Fibroblast of peridontal ligament (primary cell): Measurements from ENCODE around the gene ADCY5.

ENCODE experiments used
- DNase-seq: peaks from one replicate; pipeline ENCODE4 v3.0.0-alpha.2; 2010; ENCODE audit errors: extremely low read depth

Gene ADCY5

DNA sequence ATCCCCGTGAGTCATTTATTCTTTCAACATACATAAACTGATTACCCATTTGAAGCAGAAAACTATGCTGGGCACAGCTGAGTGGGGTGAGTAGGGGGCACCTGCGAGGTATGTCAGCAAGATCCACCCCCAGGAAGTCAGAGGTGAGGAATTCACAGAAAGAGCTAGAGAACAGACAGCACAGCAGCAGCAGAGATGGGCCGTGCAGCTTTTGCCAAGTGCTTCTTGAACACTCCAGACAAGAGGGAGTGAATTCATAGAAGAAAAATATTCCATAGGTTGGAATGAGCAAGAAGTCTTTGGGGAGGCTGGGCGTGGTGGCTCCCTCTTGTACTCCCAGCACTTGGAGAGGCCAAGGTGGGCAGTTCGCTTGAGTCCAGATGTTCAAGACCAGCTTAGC is 9.4 kb upstream of the ADCY5 start:
- no peak for DNase-seq

DNA sequence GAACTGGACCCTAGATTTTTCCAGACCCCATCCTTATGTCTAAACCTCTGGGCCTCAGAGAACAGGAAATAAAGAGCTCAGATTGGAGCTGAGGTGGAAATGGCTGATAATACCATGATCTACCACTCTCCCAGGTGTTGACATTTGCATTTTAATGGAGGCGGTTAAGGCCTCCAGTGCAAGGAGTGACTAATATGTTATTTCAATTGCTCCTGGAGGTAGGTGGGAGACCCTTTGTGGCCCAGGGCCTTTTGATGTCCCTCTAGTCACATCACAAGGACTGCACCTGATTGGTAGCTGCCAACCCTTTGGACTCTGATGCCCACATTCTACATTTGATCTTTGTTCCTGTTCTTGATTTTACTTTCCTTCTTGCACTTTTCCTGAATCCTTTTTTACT is 9.0 kb upstream of the ADCY5 start:
- DNase-seq: no peak

DNA sequence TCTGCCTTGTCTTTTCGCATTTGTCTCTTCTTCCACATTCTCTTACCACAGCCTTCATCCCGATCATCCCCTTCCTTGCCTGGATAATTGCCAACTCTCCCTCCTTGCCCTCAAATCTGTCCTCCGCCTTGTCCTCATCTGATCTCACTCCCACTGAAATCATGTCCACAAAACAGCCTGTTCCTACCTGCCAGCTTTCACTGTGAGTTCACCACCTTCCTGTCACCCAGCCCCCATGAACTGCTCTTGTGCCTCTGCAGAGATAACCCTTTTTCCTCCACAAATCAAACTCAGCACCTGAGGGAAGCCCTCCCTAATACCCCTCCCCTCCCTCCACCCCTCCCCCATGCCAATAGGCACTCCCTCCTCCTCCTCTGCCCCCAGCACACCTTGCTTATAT is 4.8 kb upstream of the ADCY5 start:
- no peak for DNase-seq

DNA sequence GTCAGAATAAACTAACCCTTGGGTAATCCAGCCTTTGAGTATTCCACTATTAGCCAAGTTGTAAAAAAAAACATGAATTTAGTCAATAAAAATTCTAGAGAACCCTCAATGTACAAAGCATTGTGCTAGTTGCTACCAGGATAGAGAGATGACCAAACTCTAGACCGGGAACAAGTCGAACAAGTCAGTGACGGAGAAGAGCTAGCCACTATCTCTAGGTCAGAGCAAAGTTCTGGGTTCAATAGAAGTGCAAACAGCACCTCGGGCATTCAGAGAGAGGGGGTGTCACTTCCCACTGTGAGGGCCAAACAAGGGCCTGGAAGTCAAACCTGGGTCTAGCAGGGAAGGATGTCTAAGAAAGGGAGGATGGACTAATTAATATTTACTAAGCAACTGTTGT is 2.3 kb upstream of the ADCY5 start:
- DNase-seq: no peak

DNA sequence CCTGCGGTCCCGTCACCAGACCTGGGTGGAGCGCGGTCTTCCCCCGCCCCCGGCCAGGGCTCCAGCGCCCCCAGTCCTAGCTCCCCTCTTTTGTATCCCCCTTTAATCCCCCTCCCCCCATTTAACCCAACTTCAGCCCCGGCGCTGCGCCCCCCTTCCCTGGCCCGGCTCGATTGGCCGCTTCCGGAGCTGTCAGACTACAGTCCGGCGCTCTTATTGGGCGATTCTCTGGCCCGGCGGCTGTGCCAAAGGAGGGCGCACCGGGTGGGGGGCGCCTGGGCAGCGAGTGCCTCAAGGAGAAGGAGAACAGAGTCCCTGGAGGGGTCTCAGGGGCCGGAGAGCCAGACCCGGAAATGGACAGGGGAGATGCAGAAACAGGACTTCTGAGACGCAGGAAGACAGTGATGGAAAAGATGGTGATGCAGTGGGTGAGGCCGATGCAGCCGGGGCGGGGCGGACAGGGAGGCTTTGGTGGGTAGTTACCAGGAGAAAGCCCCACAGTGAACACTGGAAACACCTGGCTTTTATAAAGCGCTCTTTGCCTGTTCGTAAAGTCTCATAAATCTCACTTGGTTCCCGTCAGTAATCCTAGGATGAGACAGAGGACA is 1.2 kb upstream of the ADCY5 start:
- DNase-seq: no peak

DNA sequence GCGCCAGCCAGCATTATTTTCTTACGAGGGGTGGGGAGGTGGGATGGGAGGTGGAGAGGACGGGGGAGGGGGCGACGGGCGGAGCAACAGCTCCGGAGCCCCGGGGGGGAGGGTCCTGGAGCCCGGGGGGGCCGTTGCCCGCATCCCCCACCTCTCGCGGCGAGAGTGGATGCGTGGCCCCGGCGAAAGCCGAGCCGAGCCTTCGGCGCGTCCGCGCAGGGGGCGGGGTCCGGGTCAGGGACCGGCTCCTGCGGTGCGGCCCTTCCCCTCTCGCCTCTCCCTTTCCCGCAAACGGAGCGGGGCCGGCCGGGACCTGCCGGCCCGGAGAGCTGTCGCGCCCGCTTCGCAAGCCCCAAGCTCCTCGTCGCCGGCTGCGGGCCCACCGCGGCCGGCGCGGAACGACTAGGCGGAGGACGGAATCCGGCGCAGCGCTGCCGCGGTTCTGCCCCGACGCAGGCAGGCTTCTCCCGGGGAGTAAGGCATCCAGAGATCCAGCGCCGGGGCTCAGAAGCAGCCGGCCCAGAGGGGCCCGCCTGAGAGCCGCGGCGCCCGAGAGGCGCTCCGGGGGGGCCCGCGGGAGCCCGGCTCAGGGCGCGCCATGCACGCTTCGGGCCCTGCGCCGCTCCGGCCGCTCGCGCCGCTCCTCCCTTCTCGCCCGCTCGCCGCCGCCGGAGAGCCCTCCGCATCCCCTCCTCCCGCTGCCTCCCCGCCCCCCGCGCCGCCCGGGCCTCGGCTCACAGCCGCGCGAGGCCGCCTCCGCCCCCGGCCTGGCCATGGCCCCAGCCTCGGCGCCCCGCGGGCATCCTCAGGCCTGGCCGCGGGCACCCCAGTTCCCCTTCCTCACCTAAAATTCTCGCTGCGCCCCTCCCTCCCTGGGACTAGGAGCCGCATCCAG is 459 bp upstream of the ADCY5 start:
- no peak for DNase-seq

DNA sequence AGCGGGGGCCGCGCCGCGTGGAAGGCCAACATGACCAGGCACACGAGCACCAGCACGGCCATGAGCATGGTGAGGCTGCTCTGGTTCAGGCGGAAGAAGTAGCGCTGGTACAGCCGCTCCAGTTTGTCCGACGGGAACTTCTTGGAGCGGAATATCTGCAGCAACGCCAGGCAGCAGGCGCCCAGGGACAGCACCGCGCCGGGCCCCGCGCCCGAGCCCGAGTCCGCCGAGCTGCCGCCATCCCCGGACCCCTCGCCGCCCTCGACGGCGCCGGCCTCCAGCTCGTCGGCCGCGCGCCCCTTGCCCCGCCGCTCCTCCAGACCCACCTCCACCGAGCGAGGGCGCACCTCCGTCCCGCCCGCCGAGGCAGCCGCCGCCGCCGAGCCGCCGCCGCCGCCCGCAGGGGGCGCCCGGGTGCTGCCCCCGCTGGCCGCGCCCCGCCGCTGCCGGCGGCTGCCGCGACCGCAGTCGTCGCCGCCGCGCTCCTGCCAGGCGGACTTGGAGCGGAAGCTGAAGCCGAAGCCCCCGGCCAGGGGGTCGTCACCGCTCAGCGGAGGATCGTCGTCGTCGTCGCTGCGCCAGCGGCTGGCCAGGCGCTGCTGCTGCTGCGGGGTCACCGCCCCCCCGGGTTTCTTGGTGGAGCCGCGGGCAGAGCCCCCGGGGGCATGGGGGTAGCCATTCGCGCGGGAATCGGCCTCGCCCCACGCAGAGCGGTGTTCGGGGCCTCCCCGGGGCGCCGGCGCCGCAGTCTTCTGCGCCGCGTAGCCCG is 957 bp downstream of the ADCY5 start:
- DNase-seq: no peak

DNA sequence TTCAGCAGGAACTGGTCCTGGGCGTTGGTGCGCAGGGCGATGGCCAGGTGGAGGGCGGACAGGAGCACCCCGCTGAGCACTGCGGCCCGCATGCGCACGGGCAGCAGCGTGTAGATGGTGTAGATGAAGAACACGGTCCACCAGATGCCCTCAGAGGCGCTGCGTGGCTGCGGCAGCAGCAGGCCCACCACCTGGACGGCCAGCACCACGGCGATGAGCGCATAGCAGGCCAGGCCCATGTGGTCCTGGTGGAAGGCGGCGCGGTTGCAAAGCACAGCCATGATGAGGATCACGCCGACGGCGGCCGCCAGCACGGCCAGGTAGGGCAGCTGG is 1.5 kb downstream of the ADCY5 start:
- DNase-seq: no peak

DNA sequence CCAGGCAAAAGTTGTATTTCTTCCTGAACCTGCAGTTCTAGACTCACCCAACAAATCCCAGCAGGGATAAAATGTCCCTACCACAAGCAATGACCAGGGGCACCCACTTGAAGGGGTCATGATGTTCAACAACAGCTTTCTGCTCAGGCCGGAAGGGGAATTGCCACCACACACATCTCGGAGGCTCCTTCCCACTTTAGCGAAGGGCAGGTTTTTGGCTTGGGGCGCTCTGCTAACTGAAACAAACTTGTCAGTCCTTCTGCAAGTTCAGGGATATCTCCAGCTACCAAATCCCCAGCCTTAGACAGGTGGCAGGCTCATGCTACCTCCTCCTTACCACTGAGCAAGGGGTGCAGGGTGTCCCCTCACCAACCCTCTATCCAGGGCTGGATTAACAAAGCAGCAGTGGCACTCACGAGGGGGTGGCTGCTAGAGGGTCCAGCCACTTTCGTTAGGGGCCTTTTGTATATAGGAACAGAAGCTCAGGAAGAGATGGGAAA is 2.2 kb downstream of the ADCY5 start:
- DNase-seq: no peak

DNA sequence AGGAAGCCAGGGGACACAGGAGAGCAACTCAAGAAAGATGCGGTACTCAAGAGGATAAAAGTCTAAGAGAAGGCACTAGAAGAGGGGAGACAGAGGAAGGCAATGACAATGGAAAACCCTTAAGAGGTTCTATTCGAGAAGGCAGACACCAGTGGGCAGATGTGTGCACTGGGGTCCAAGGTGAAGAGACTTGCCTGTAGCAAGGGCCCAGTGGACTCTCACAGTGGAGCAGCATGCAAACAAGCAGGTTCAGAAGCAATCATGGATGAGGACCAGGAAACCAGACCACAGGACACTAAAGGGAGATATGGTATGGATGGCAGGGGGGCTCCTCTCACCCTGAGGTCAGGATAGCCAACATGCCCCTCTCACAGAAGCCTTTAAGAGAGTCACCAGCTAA is 2.7 kb downstream of the ADCY5 start:
- DNase-seq: no peak

DNA sequence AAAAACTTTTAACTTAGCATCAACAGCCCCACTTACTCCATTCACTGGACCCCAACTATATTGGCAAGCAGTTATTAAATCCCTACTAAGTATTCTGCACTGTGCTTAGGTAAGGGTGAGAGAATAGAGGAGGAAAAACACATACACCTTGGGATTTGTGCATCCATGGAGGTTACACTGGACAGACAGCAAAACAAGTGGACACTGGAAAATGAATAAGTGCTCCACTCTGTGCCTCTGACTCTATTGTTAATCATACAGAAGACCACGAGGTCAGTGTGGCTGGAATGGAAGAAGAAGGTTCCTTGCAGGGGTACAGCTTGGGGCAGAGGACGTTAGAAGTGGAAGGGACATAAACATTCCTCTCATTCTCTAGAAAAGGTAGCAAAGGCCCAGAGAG is 3.2 kb downstream of the ADCY5 start:
- DNase-seq: no peak

DNA sequence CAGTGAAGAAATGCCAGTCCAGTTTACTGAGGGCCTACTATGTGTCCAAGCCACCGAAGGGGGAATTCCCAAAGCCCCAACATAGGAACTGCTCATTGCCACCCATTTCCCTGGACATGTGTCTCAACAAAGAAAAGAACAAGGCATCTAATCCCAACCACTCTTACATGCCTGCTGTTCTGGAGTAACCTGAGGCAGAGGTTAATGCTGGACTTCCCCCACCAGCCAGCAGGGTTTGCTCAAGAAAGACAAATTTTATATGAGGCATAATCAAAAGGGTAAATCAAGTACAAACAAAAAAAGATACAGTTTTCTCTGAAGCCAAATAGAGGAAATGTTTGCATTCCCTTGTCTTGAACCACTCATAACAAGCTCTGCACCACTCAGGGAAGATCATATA is 4.1 kb downstream of the ADCY5 start:
- DNase-seq: no peak

DNA sequence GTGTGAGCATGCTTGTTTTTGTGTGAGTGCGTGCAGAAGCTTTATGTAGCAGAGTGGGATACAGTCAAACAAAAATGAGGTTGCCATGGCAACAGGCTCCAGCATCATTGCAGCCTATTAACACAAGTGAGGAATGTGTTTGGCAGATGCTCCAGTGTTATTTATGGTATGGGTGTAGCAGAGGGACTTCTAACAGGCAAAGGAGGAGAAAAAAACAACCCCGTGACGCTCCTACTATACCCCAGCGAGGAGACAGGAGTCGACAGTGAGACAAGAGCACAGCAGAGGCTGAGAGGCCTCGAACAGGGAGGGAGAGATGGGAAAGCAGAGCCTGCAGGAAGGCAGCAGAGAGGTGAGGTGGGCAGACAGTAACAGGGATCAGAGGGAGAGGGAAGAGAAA is 4.9 kb downstream of the ADCY5 start:
- no peak for DNase-seq

DNA sequence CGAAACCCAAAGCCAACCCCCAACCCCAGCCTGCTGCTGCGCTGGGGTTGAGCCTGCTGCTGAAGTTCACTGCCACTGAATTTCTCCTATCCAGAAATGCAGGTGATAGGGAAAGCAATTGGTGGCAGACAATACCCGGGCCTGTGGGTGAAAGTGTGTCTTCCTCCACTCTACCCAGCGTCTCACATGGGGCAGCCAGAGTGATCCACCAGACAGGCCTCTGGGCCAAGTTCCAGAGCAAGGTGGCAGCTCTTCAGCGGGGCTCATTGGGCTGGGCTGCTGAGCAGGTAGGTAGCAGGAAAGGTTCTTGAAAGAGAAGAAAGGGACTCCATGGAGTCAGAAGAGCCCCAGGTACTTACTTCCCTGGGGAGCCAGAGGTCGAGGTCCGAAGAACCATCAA is 6.0 kb downstream of the ADCY5 start:
- DNase-seq: no peak

DNA sequence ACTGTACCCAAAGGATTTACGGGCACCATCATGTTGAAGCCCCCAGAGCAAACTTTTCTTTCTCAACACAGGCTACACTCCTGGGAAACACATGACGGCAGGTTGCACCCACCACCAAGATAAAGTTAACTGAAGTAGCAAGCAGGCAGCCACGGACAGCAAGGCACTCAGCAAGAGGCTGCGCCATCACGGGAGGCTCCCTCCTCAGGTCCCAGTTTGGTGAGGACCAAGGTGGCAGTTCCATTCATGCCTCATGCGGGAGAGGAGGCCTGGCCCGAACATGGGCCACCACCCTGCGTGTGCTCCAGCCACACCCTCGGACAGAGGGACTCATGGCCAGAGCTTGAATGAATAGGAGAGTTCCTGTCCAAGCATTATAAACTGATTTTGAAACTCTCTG is 6.8 kb downstream of the ADCY5 start:
- DNase-seq: no peak

DNA sequence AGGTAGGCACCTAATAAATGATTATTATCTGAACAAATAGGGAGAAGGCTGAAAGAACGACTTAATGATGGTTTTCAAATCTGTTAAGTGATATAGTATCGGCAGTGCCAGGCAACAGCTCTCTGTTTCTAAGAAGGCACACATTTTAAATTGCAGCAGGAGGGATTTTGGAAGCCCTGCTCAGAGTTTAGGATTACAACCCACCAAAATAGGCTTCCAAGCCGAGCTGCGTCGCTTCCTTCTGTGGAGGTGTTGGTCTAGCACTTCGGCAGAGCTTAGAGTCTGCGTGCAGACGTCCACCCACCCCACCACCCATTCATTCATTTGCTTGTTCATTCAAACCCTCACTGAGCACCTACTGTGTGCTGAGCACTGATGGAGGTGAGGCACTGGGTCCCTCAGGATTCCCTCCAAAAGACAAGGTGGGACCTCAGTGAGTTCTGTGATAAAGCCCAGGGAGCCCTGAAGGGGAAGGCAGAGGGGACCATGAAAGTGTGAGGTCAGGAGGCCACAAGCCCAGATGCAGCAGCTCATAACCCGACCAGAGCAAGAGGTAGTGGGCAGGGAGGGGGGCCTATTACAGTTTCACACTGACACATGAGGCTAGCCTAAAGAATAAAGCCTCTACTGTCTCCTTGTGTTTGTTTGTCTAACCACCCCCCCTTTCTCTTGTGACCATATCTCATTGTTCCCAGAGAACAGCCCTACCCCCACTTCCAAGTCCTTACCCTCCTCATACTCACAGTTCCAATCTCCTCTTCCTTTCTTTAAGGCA is 8.9 kb downstream of the ADCY5 start:
- no peak for DNase-seq

DNA sequence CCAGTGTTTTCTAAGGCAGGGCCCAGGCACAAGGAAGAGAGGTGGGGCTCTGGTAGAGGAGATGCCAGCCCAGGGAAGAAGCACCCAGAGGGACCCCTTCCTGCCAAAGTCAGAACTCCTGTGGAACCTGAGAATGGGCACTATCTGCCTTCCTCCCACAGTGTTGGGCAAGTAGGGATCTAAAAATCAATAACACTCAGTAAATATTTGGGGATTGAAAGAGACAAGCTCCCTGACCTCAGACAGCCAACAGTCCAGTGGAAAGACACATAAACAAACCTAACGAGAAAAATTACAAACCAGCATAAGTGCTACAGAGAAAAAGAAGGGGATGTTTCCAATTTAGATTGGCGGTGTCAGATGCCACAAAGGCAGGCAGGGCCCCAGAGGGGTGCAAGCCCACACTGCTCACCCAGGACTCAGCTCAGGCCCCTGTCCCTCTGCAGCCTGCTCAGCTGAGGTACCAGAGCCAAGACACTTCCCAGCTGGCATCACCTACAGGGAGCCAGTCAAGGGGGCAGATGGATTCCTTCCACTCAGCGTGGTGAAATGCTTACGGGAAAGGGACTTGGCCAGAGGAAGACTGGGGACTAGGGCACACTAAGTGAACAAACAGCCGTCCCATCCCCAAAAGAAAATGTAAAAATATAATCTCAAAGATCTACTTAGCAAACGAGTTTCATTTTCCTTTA is 15.9 kb downstream of the ADCY5 start:
- no peak for DNase-seq

DNA sequence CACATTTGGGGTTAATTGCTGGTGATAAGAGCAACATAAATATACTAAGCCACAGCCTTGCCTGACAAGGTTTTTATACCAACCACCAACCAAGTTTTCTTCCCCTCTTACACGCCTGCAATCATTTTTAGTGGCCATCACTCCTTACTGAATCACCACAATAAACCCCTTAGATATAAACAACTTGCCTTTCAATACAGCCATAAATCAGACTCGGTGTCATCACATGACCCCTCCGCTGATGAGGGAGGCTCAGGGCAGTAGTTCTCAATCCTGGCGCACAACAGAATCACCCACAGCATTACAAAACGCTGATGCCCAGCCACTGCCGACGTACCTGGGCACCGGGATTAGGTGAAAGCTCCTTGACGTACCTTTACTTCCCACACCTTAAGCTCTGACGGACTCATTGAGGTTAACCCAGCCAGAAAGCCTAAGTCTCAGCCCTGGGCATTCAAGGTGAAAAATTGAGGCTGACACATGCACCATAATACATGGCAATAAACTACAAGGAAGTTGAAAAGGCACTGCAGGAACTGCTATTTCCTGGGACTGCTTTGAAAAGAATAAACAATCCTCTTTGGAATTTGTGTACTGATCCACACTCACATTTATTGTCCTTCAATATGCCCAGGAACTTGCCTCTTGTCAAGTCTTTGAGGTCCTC is 17.1 kb downstream of the ADCY5 start:
- DNase-seq: no peak

DNA sequence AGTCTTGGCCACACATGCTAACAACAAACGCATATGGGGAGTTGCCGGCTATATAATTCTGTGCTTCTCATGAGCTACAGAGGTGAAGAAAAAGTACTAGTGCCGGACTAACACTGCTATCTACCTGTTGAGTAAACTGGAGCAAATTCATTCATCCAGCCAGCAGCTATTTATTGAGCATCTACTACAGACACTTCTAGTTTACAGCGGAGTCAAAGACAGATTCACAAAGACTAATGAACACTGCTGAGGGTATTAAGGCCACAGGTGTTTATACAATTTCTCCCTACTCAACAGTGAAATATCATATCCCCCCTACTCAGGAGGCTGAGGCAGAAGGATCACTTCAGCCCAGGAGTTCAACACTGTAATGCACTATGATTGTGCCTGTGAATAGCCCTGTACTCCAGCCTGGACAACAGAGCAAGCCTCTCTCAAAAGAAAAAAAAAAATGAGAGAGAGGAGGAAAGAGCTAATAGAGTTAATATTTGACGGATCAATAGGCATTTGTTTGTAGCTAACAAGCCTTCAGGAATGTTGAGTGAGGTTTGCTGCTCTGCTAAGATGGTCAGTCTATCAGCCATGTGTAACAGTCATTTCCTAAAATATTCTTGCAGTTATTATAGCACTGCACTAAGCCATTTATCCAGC is 17.8 kb downstream of the ADCY5 start:
- no peak for DNase-seq

DNA sequence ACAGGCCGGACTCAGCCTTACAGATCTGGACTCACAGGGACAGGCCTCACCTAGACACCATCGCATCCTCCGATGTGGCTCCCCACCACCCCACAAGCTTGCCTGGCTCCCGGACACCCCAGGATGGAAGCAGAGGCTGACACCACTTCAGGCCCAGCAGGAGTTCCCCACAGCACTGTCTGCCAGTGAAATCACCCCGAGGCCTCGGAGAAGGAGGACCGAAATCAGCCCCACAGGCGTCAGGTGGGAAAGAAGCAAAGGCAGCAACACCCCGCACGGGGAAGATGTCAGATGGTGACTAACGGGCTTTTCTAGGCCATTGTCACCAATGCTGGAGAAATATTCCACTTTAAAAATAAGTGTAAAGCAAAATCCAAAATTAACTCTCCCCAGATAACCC is 18.6 kb downstream of the ADCY5 start:
- DNase-seq: no peak
